ENCODE data around the gene FGD5. TPM values are rescaled to one million over a fixed set of nuclear protein-coding genes. Genes with fewer than 3 reads are reported as not detected.

Gene FGD5
- total RNA-seq, 1 experiment from 2014 or later: not detected

- ChIA-PET CTCF (no interaction called here), POLR2A (ENCODE audit: low non-redundant PET) (no interaction called here)
- no peaks in the 10 kb centered on the region for H3K9me3 ChIP-seq (ENCODE audit: low read depth, low read length, poor library complexity, severe bottlenecking)
- peaks cover 90% of the 10 kb centered on the region for H3K27me3 ChIP-seq (replicated peaks; ENCODE audit: insufficient read depth, low read depth, low read length, poor library complexity)
- no peak for DNase-seq (ENCODE audit: low spot score)
- no peaks in the 10 kb centered on the region for H3K36me3 ChIP-seq (ENCODE audit: insufficient read depth, low read length, poor library complexity, severe bottlenecking)
- H3K4me1 ChIP-seq (ENCODE audit: insufficient read depth, low read length, poor library complexity, severe bottlenecking): no peaks in the 10 kb centered on the region
- TF ChIP-seq CTCF (conservative IDR thresholded peaks at IDR 0.05; ENCODE audit: low read depth, low read length) (no peak), EZH2 (IDR thresholded peaks at IDR 0.05; ENCODE audit: borderline replicate concordance, low read depth, low read length, poor library complexity, severe bottlenecking) (no peak)
- no peak overlapping the region for H3K4me3 ChIP-seq (ENCODE audit: low read depth, low read length, poor library complexity, severe bottlenecking)
- BruUV-seq (replicated peaks): no TSS peak
- intact Hi-C loops (cut with micrococcal nuclease; ENCODE audit: unreplicated experiment): no loop called here
- no peak overlapping the region for H3K27ac ChIP-seq (ENCODE audit: low read depth, low read length, poor library complexity, severe bottlenecking)
Measured at GRCh38 chr3:14812196-14812790, 6.5 kb upstream of the FGD5 start.

- H3K36me3 ChIP-seq (ENCODE audit: insufficient read depth, low read length, poor library complexity, severe bottlenecking): no peaks in the 10 kb centered on the region
- POLR2A ChIA-PET (ENCODE audit: low non-redundant PET): no interaction called here
- H3K27ac ChIP-seq (ENCODE audit: low read depth, low read length, poor library complexity, severe bottlenecking): no peak overlapping the region
- TF ChIP-seq CTCF (conservative IDR thresholded peaks at IDR 0.05; ENCODE audit: low read depth, low read length): no peak
- no peak for TF ChIP-seq EZH2 (IDR thresholded peaks at IDR 0.05; ENCODE audit: borderline replicate concordance, low read depth, low read length, poor library complexity, severe bottlenecking)
- no peaks in the 10 kb centered on the region for H3K4me1 ChIP-seq (ENCODE audit: insufficient read depth, low read length, poor library complexity, severe bottlenecking)
- intact Hi-C loops (cut with micrococcal nuclease; ENCODE audit: unreplicated experiment): no loop called here
- BruUV-seq (replicated peaks): no TSS peak
- CTCF ChIA-PET: no interaction called here
- no peak for DNase-seq (ENCODE audit: low spot score)
- peaks cover 74% of the 10 kb centered on the region for H3K27me3 ChIP-seq (replicated peaks; ENCODE audit: insufficient read depth, low read depth, low read length, poor library complexity)
- no peaks in the 10 kb centered on the region for H3K9me3 ChIP-seq (ENCODE audit: low read depth, low read length, poor library complexity, severe bottlenecking)
- no peak overlapping the region for H3K4me3 ChIP-seq (ENCODE audit: low read depth, low read length, poor library complexity, severe bottlenecking)
Measured at GRCh38 chr3:14814411-14814871, 4.3 kb upstream of the FGD5 start.

- ChIA-PET POLR2A (ENCODE audit: low non-redundant PET) (no interaction called here), CTCF (no interaction called here)
- Histone ChIP-seq H3K27ac (ENCODE audit: low read depth, low read length, poor library complexity, severe bottlenecking) (no peak overlapping the region), H3K27me3 (replicated peaks; ENCODE audit: insufficient read depth, low read depth, low read length, poor library complexity) (peaks cover 61% of the 10 kb centered on the region), H3K36me3 (ENCODE audit: insufficient read depth, low read length, poor library complexity, severe bottlenecking) (no peaks in the 10 kb centered on the region), H3K4me3 (ENCODE audit: low read depth, low read length, poor library complexity, severe bottlenecking) (no peak overlapping the region), H3K4me1 (ENCODE audit: insufficient read depth, low read length, poor library complexity, severe bottlenecking) (no peaks in the 10 kb centered on the region), H3K9me3 (ENCODE audit: low read depth, low read length, poor library complexity, severe bottlenecking) (no peaks in the 10 kb centered on the region)
- no peak for TF ChIP-seq CTCF (conservative IDR thresholded peaks at IDR 0.05; ENCODE audit: low read depth, low read length)
- TF ChIP-seq EZH2 (IDR thresholded peaks at IDR 0.05; ENCODE audit: borderline replicate concordance, low read depth, low read length, poor library complexity, severe bottlenecking): no peak
- no peak for DNase-seq (ENCODE audit: low spot score)
- intact Hi-C loops (cut with micrococcal nuclease; ENCODE audit: unreplicated experiment): no loop called here
- no TSS peak for BruUV-seq (replicated peaks)
Measured at GRCh38 chr3:14816359-14816758, 2.4 kb upstream of the FGD5 start.

All from A673 (cell line).